Measurements from ENCODE around the gene CGN.

CGN gene

GRCh38 chr1:151510957-151511635 lies at the start of gene CGN:
TSS of gene CGN (plus strand) at chr1:151511387. CDS start at chr1:151518520, 7,133 bp downstream.
- peak within 1 kb of the TSS; percentile 89 for H3K4me3 ChIP-seq (ENCODE audit: low read depth, low read length)
- H3K4me1 ChIP-seq (ENCODE audit: control insufficient read depth, insufficient read depth, low read length) = peaks cover 25% of the 10 kb centered on the region

GRCh38 chr1:151461694-151462093 lies 49.5 kb upstream of the CGN start:
- H3K9ac ChIP-seq (ENCODE audit: low read depth, low read length) = no peak overlapping the region
- H3K36me3 ChIP-seq (ENCODE audit: control insufficient read depth, insufficient read depth, low read length) = no peaks in the 10 kb centered on the region

More at GRCh38 chr1:151510957-151511635, at the start of gene CGN:
- Histone ChIP-seq H3K27me3 (ENCODE audit: control insufficient read depth, insufficient read depth, low read length) (no peaks in the 10 kb centered on the region), H3K9me3 (ENCODE audit: control insufficient read depth, insufficient read depth, low read length) (no peaks in the 10 kb centered on the region), H3K36me3 (ENCODE audit: control insufficient read depth, insufficient read depth, low read length) (no peaks in the 10 kb centered on the region), H3K9ac (ENCODE audit: low read depth, low read length) (peak within 1 kb of the TSS; percentile 89)

GRCh38 chr1:151465026-151465425 lies 46.2 kb upstream of the CGN start:
- Histone ChIP-seq H3K27me3 (ENCODE audit: control insufficient read depth, insufficient read depth, low read length) (peaks cover 6% of the 10 kb centered on the region), H3K9ac (ENCODE audit: low read depth, low read length) (no peak overlapping the region), H3K9me3 (ENCODE audit: control insufficient read depth, insufficient read depth, low read length) (no peaks in the 10 kb centered on the region), H3K36me3 (ENCODE audit: control insufficient read depth, insufficient read depth, low read length) (no peaks in the 10 kb centered on the region), H3K4me3 (ENCODE audit: low read depth, low read length) (no peak overlapping the region), H3K4me1 (ENCODE audit: control insufficient read depth, insufficient read depth, low read length) (no peaks in the 10 kb centered on the region)

More at GRCh38 chr1:151461694-151462093, 49.5 kb upstream of the CGN start:
- Histone ChIP-seq H3K4me1 (ENCODE audit: control insufficient read depth, insufficient read depth, low read length) (peaks cover 9% of the 10 kb centered on the region), H3K27me3 (ENCODE audit: control insufficient read depth, insufficient read depth, low read length) (peaks cover 6% of the 10 kb centered on the region), H3K4me3 (ENCODE audit: low read depth, low read length) (no peak overlapping the region), H3K9me3 (ENCODE audit: control insufficient read depth, insufficient read depth, low read length) (no peaks in the 10 kb centered on the region)

GRCh38 chr1:151472856-151473731 lies 38.1 kb upstream of the CGN start:
- peak overlapping the region; percentile 32 for H3K9ac ChIP-seq (ENCODE audit: low read depth, low read length)

GRCh38 chr1:151474745-151475144 lies 36.4 kb upstream of the CGN start:
- H3K27me3 ChIP-seq (ENCODE audit: control insufficient read depth, insufficient read depth, low read length) = no peaks in the 10 kb centered on the region
- no peaks in the 10 kb centered on the region for H3K36me3 ChIP-seq (ENCODE audit: control insufficient read depth, insufficient read depth, low read length)
- H3K9ac ChIP-seq (ENCODE audit: low read depth, low read length) = no peak overlapping the region
- peaks cover 4% of the 10 kb centered on the region for H3K4me1 ChIP-seq (ENCODE audit: control insufficient read depth, insufficient read depth, low read length)
- H3K4me3 ChIP-seq (ENCODE audit: low read depth, low read length) = no peak overlapping the region
- H3K9me3 ChIP-seq (ENCODE audit: control insufficient read depth, insufficient read depth, low read length) = no peaks in the 10 kb centered on the region

More at GRCh38 chr1:151472856-151473731, 38.1 kb upstream of the CGN start:
- H3K4me1 ChIP-seq (ENCODE audit: control insufficient read depth, insufficient read depth, low read length) = peaks cover 4% of the 10 kb centered on the region
- H3K27me3 ChIP-seq (ENCODE audit: control insufficient read depth, insufficient read depth, low read length) = no peaks in the 10 kb centered on the region
- no peaks in the 10 kb centered on the region for H3K9me3 ChIP-seq (ENCODE audit: control insufficient read depth, insufficient read depth, low read length)
- H3K36me3 ChIP-seq (ENCODE audit: control insufficient read depth, insufficient read depth, low read length) = no peaks in the 10 kb centered on the region
- peak overlapping the region; percentile 54 for H3K4me3 ChIP-seq (ENCODE audit: low read depth, low read length)

GRCh38 chr1:151475175-151475574 lies 36.0 kb upstream of the CGN start:
- H3K9ac ChIP-seq (ENCODE audit: low read depth, low read length) = no peak overlapping the region
- no peak overlapping the region for H3K4me3 ChIP-seq (ENCODE audit: low read depth, low read length)

GRCh38 chr1:151476083-151476482 lies 35.1 kb upstream of the CGN start:
- Histone ChIP-seq H3K4me3 (ENCODE audit: low read depth, low read length) (no peak overlapping the region), H3K9me3 (ENCODE audit: control insufficient read depth, insufficient read depth, low read length) (no peaks in the 10 kb centered on the region), H3K9ac (ENCODE audit: low read depth, low read length) (no peak overlapping the region), H3K27me3 (ENCODE audit: control insufficient read depth, insufficient read depth, low read length) (no peaks in the 10 kb centered on the region), H3K36me3 (ENCODE audit: control insufficient read depth, insufficient read depth, low read length) (no peaks in the 10 kb centered on the region), H3K4me1 (ENCODE audit: control insufficient read depth, insufficient read depth, low read length) (peaks cover 4% of the 10 kb centered on the region)

More at GRCh38 chr1:151475175-151475574, 36.0 kb upstream of the CGN start:
- no peaks in the 10 kb centered on the region for H3K36me3 ChIP-seq (ENCODE audit: control insufficient read depth, insufficient read depth, low read length)
- H3K4me1 ChIP-seq (ENCODE audit: control insufficient read depth, insufficient read depth, low read length) = peaks cover 4% of the 10 kb centered on the region
- H3K27me3 ChIP-seq (ENCODE audit: control insufficient read depth, insufficient read depth, low read length) = no peaks in the 10 kb centered on the region
- no peaks in the 10 kb centered on the region for H3K9me3 ChIP-seq (ENCODE audit: control insufficient read depth, insufficient read depth, low read length)

GRCh38 chr1:151477066-151477465 lies 34.1 kb upstream of the CGN start:
- no peaks in the 10 kb centered on the region for H3K27me3 ChIP-seq (ENCODE audit: control insufficient read depth, insufficient read depth, low read length)
- H3K36me3 ChIP-seq (ENCODE audit: control insufficient read depth, insufficient read depth, low read length) = no peaks in the 10 kb centered on the region
- H3K4me1 ChIP-seq (ENCODE audit: control insufficient read depth, insufficient read depth, low read length) = peaks cover 4% of the 10 kb centered on the region
- H3K9me3 ChIP-seq (ENCODE audit: control insufficient read depth, insufficient read depth, low read length) = no peaks in the 10 kb centered on the region
- H3K9ac ChIP-seq (ENCODE audit: low read depth, low read length) = no peak overlapping the region
- no peak overlapping the region for H3K4me3 ChIP-seq (ENCODE audit: low read depth, low read length)

- H3K9ac ChIP-seq (ENCODE audit: low read depth, low read length) = no peak overlapping the region
- H3K4me1 ChIP-seq (ENCODE audit: control insufficient read depth, insufficient read depth, low read length) = peaks cover 4% of the 10 kb centered on the region
- H3K4me3 ChIP-seq (ENCODE audit: low read depth, low read length) = no peak overlapping the region
- H3K9me3 ChIP-seq (ENCODE audit: control insufficient read depth, insufficient read depth, low read length) = no peaks in the 10 kb centered on the region
- no peaks in the 10 kb centered on the region for H3K27me3 ChIP-seq (ENCODE audit: control insufficient read depth, insufficient read depth, low read length)
- no peaks in the 10 kb centered on the region for H3K36me3 ChIP-seq (ENCODE audit: control insufficient read depth, insufficient read depth, low read length)
Observed at GRCh38 chr1:151478140-151478812, 32.9 kb upstream of the CGN start.

- no peak overlapping the region for H3K4me3 ChIP-seq (ENCODE audit: low read depth, low read length)
- no peaks in the 10 kb centered on the region for H3K9me3 ChIP-seq (ENCODE audit: control insufficient read depth, insufficient read depth, low read length)
- H3K4me1 ChIP-seq (ENCODE audit: control insufficient read depth, insufficient read depth, low read length) = peaks cover under 1% of the 10 kb centered on the region
- H3K36me3 ChIP-seq (ENCODE audit: control insufficient read depth, insufficient read depth, low read length) = no peaks in the 10 kb centered on the region
- H3K27me3 ChIP-seq (ENCODE audit: control insufficient read depth, insufficient read depth, low read length) = peaks cover 2% of the 10 kb centered on the region
- H3K9ac ChIP-seq (ENCODE audit: low read depth, low read length) = no peak overlapping the region
Observed at GRCh38 chr1:151478923-151479322, 32.3 kb upstream of the CGN start.

GRCh38 chr1:151479462-151479861 lies 31.7 kb upstream of the CGN start:
- H3K9me3 ChIP-seq (ENCODE audit: control insufficient read depth, insufficient read depth, low read length) = no peaks in the 10 kb centered on the region
- H3K27me3 ChIP-seq (ENCODE audit: control insufficient read depth, insufficient read depth, low read length) = peaks cover 2% of the 10 kb centered on the region
- no peaks in the 10 kb centered on the region for H3K36me3 ChIP-seq (ENCODE audit: control insufficient read depth, insufficient read depth, low read length)
- H3K4me3 ChIP-seq (ENCODE audit: low read depth, low read length) = no peak overlapping the region
- H3K4me1 ChIP-seq (ENCODE audit: control insufficient read depth, insufficient read depth, low read length) = no peaks in the 10 kb centered on the region
- H3K9ac ChIP-seq (ENCODE audit: low read depth, low read length) = no peak overlapping the region
